HPDE6-E6E7 (cell line): Measurements from ENCODE around the gene SHROOM1.
A peak's percentile ranks its signal among the peaks of the same experiment; 100 is the strongest.

Experiments
- DNase-seq: peaks from one replicate; pipeline ENCODE4 v3.0.0; 2011; ENCODE audit warnings: missing footprints; ENCODE audit errors: extremely low spot score

The SHROOM1 gene

GRCh38 chr5:132777209-132778069, 53.0 kb downstream of the SHROOM1 start, which contains the start of gene SEPTIN8:
TSS of gene SEPTIN8 (minus strand) at chr5:132777239. CDS start at chr5:132777137, 102 bp downstream.
- peak; percentile 54 for DNase-seq

GRCh38 chr5:132776938-132777208, 53.6 kb downstream of the SHROOM1 start:
- DNase-seq, result no peak

GRCh38 chr5:132776131-132776937, 54.1 kb downstream of the SHROOM1 start:
- DNase-seq, result no peak

GRCh38 chr5:132775476-132775961, 54.9 kb downstream of the SHROOM1 start:
- no peak for DNase-seq

- DNase-seq, result no peak
These were observed 55.6 kb downstream of the SHROOM1 start for GRCh38 chr5:132774896-132775295.

- DNase-seq, result no peak
These were observed 56.0 kb downstream of the SHROOM1 start for GRCh38 chr5:132774406-132774805.

GRCh38 chr5:132773601-132774355, 56.7 kb downstream of the SHROOM1 start:
- no peak for DNase-seq

GRCh38 chr5:132773114-132773513, 57.3 kb downstream of the SHROOM1 start:
- DNase-seq, result no peak

GRCh38 chr5:132772291-132773070, 58.0 kb downstream of the SHROOM1 start:
- no peak for DNase-seq
